Measurements from ENCODE around the gene PCSK6.

DNA sequence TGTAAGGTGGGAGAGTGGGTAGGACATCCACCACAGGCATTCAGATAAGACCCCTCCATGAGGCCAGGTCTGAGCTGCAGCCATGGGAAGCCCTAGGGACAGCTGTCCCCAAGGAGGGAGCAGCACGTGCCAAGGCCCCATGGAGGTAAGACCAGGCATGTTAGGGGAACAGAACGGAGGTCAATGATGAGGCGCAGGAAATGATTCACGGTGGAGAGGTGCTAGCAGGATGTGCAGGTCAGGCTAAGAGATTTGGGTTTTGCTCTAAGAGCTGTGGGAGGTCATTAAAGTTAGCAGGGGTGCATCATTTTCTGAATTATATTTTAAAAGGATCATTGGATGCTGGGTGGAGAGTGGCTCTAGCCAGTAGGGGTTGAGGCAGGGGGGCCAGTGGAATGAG lies 128.1 kb downstream of the PCSK6 start:
- TF ChIP-seq BHLHE40 (IDR thresholded peaks at IDR 0.05; ENCODE audit: borderline replicate concordance): no peak
- TF ChIP-seq, protein P1, sequence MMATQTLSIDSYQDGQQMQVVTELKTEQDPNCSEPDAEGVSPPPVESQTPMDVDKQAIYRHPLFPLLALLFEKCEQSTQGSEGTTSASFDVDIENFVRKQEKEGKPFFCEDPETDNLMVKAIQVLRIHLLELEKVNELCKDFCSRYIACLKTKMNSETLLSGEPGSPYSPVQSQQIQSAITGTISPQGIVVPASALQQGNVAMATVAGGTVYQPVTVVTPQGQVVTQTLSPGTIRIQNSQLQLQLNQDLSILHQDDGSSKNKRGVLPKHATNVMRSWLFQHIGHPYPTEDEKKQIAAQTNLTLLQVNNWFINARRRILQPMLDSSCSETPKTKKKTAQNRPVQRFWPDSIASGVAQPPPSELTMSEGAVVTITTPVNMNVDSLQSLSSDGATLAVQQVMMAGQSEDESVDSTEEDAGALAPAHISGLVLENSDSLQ (IDR thresholded peaks at IDR 0.05): no peak
- TF ChIP-seq NFRKB (IDR thresholded peaks at IDR 0.05): no peak
- no peak for TF ChIP-seq FOXK2 (IDR thresholded peaks at IDR 0.05)
- no peak for TF ChIP-seq ARNT (IDR thresholded peaks at IDR 0.05)
- no peak for TF ChIP-seq LEF1 (IDR thresholded peaks at IDR 0.05; ENCODE audit: borderline replicate concordance)
- no peak for TF ChIP-seq L3MBTL2 (conservative IDR thresholded peaks at IDR 0.05)
- TF ChIP-seq SP1 (IDR thresholded peaks at IDR 0.05): no peak
- TF ChIP-seq FOXM1 (IDR thresholded peaks at IDR 0.05; ENCODE audit: borderline replicate concordance): no peak
